Measurements from ENCODE around the gene LRRC15. TPM values are rescaled to one million over a fixed set of nuclear protein-coding genes. Genes with fewer than 3 reads are reported as not detected.

The LRRC15 gene
- total RNA-seq, 1 donor from 2014 or later: not detected

GRCh38 chr3:194386066-194386465 is 16.5 kb upstream of the LRRC15 start:
- DNase-seq (ENCODE audit: low read depth): no peak

- no peak for DNase-seq (ENCODE audit: low read depth)
Observed at GRCh38 chr3:194384569-194385001, 15.0 kb upstream of the LRRC15 start.

- no peak for DNase-seq (ENCODE audit: low read depth)
Observed at GRCh38 chr3:194384156-194384555, 14.6 kb upstream of the LRRC15 start.

GRCh38 chr3:194383276-194383940 is 13.9 kb upstream of the LRRC15 start:
- no peak for DNase-seq (ENCODE audit: low read depth)

- DNase-seq (ENCODE audit: low read depth): no peak
Observed at GRCh38 chr3:194382892-194383223, 13.3 kb upstream of the LRRC15 start.

GRCh38 chr3:194382196-194382891 is 12.8 kb upstream of the LRRC15 start:
- DNase-seq (ENCODE audit: low read depth): no peak

GRCh38 chr3:194381460-194381875 is 11.9 kb upstream of the LRRC15 start:
- no peak for DNase-seq (ENCODE audit: low read depth)

GRCh38 chr3:194380326-194380725 is 10.8 kb upstream of the LRRC15 start:
- DNase-seq (ENCODE audit: low read depth): no peak

- DNase-seq (ENCODE audit: low read depth): no peak
Observed at GRCh38 chr3:194379651-194380050, 10.1 kb upstream of the LRRC15 start.

GRCh38 chr3:194379231-194379630 is 9.7 kb upstream of the LRRC15 start:
- DNase-seq (ENCODE audit: low read depth): no peak

- DNase-seq (ENCODE audit: low read depth): no peak
Observed at GRCh38 chr3:194377708-194378107, 8.2 kb upstream of the LRRC15 start.

GRCh38 chr3:194376241-194376560 is 6.7 kb upstream of the LRRC15 start:
- DNase-seq (ENCODE audit: low read depth): no peak

- DNase-seq (ENCODE audit: low read depth): no peak
Observed at GRCh38 chr3:194375473-194376240, 6.1 kb upstream of the LRRC15 start.

- no peak for DNase-seq (ENCODE audit: low read depth)
Observed at GRCh38 chr3:194374935-194375334, 5.4 kb upstream of the LRRC15 start.

GRCh38 chr3:194373899-194374298 is 4.4 kb upstream of the LRRC15 start:
- no peak for DNase-seq (ENCODE audit: low read depth)

- DNase-seq (ENCODE audit: low read depth): no peak
Observed at GRCh38 chr3:194373028-194373427, 3.5 kb upstream of the LRRC15 start.

GRCh38 chr3:194370753-194371152 is 1.2 kb upstream of the LRRC15 start:
- DNase-seq (ENCODE audit: low read depth): no peak

GRCh38 chr3:194368918-194369317 is 625 bp downstream of the LRRC15 start:
- no peak for DNase-seq (ENCODE audit: low read depth)

- peak; percentile 10 for DNase-seq (ENCODE audit: low read depth)
Observed at GRCh38 chr3:194367992-194368841, 1.3 kb downstream of the LRRC15 start.

GRCh38 chr3:194365978-194366490 is 3.5 kb downstream of the LRRC15 start:
- DNase-seq (ENCODE audit: low read depth): no peak

GRCh38 chr3:194365526-194365925 is 4.0 kb downstream of the LRRC15 start:
- DNase-seq (ENCODE audit: low read depth): no peak
